B cell (primary cell): ENCODE results near the gene KIRREL3. TPM values are rescaled to one million over a fixed set of nuclear protein-coding genes. Genes with fewer than 3 reads are reported as not detected.

Source experiments
- ATAC-seq: fragments of 200-7000 bp; cut with Tn5 transposase; one replicate; pipeline ENCODE4 v1.10.0; 2021; ENCODE audit warnings: low read depth, mild to moderate bottlenecking, moderate number of reproducible peaks, moderate library complexity
- CTCF ChIA-PET: fragments of 350-600 bp; sonication (Branson Sonifier 250); formaldehyde crosslinking; loops from one replicate; lab custom pipeline; 2021; ENCODE audit warnings: antibody characterized with exemption, inconsistent platforms; lab: Charles Lee
- POLR2A ChIA-PET: fragments of 350-600 bp; sonication (Branson Sonifier 250); formaldehyde crosslinking; loops from one replicate; lab custom pipeline; 2021; ENCODE audit warnings: antibody characterized with exemption; lab: Charles Lee
- DNase-seq: peaks from one replicate; pipeline ENCODE4 v3.0.0; 2013
- H2AFZ ChIP-seq: 2 replicates; pipeline ENCODE4 v1.6.1; 2012; ENCODE audit warnings: mild to moderate bottlenecking, low read depth, low read length; ENCODE audit not compliant: insufficient read depth, poor library complexity, severe bottlenecking
- H3K27ac ChIP-seq, 2 donors: 1 replicate in 1 of 2; 2 replicates in 1 of 2; pipeline ENCODE4 v1.5.1; 2012 to 2013; ENCODE audit warnings: low read length in 2 of 2, mild to moderate bottlenecking in 2 of 2, moderate library complexity in 1 of 2
- H3K27me3 ChIP-seq, 4 experiments: fragments of 200-600 bp in 1 of 4; sonication (generic) in 1 of 4; replicated peaks in 1 of 4; 1 replicate in 2 of 4; 2 replicates in 2 of 4; pipeline versions ENCODE4 v1.6.1 to v1.7.0; 2013 to 2016; ENCODE audit warnings: low read length in 3 of 4, mild to moderate bottlenecking in 2 of 4, mixed read lengths in 1 of 4, moderate library complexity in 1 of 4; ENCODE audit not compliant: insufficient read depth in 4 of 4, control insufficient read depth in 3 of 4; ENCODE audit errors: control extremely low read depth in 1 of 4
- H3K36me3 ChIP-seq, 2 experiments: replicated peaks in 1 of 2; 1 replicate in 1 of 2; 2 replicates in 1 of 2; pipeline versions ENCODE4 v1.6.1 to v1.7.1; 2013; ENCODE audit warnings: low read length in 1 of 2; ENCODE audit not compliant: insufficient read depth in 2 of 2, control insufficient read depth in 1 of 2; ENCODE audit errors: control extremely low read depth in 1 of 2, extremely low read depth in 1 of 2
- H3K4me1 ChIP-seq, 2 donors: fragments of 200-600 bp in 1 of 2; sonication (generic) in 1 of 2; 1 replicate in 1 of 2; 2 replicates in 1 of 2; pipeline versions ENCODE4 v1.5.1 to v1.6.1; 2013 to 2017; ENCODE audit warnings: low read length in 2 of 2; ENCODE audit not compliant: control insufficient read depth in 2 of 2, insufficient read depth in 2 of 2
- H3K4me2 ChIP-seq: replicated peaks from 2 replicates; pipeline ENCODE3; 2012; ENCODE audit warnings: mild to moderate bottlenecking, low read depth, low read length; ENCODE audit not compliant: poor library complexity, severe bottlenecking
- H3K4me3 ChIP-seq, 5 experiments: fragments of 200-600 bp in 1 of 5; sonication (generic) in 1 of 5; 1 replicate in 3 of 5; 2 replicates in 2 of 5; pipeline versions ENCODE4 v1.5.1 to v1.7.0; 2011 to 2016; ENCODE audit warnings: low read length in 4 of 5, mild to moderate bottlenecking in 4 of 5, low read depth in 2 of 5, control low read depth in 1 of 5, moderate library complexity in 1 of 5; ENCODE audit not compliant: insufficient read depth in 1 of 5; ENCODE audit errors: control extremely low read depth in 1 of 5, extremely low read depth in 1 of 5
- H3K79me2 ChIP-seq: fragments of 200-600 bp; sonication (generic); one replicate; pipeline ENCODE4 v1.6.0; 2016; ENCODE audit warnings: low read length; ENCODE audit not compliant: control insufficient read depth, insufficient read depth
- H3K9ac ChIP-seq: fragments of 200-600 bp; sonication (generic); 2 replicates; pipeline ENCODE4 v1.6.1; 2017; ENCODE audit warnings: mild to moderate bottlenecking, low read length, moderate library complexity
- H3K9me3 ChIP-seq, 3 donors: one replicate each; pipeline versions ENCODE4 v1.6.1 to v1.7.1; 2013; ENCODE audit warnings: low read length in 2 of 3; ENCODE audit not compliant: control insufficient read depth in 2 of 3, insufficient read depth in 1 of 3; ENCODE audit errors: control extremely low read depth in 1 of 3
- H4K20me1 ChIP-seq: 2 replicates; pipeline ENCODE4 v1.6.0; 2012; ENCODE audit warnings: mild to moderate bottlenecking, low read length; ENCODE audit not compliant: insufficient read depth, control insufficient read depth, poor library complexity, severe bottlenecking
- H3K27ac Mint-ChIP-seq: one replicate; pipeline ENCODE4 v1.8.0; 2021; ENCODE audit warnings: mixed read lengths
- H3K27me3 Mint-ChIP-seq: one replicate; pipeline ENCODE4 v1.8.0; 2021; ENCODE audit warnings: mixed read lengths
- H3K4me1 Mint-ChIP-seq: one replicate; pipeline ENCODE4 v1.8.0; 2021; ENCODE audit warnings: mixed read lengths
- H3K4me3 Mint-ChIP-seq: one replicate; pipeline ENCODE4 v1.8.0; 2021; ENCODE audit warnings: mixed read lengths
- H3K9me3 Mint-ChIP-seq: one replicate; pipeline ENCODE4 v1.8.0; 2022; ENCODE audit warnings: mixed read lengths; ENCODE audit not compliant: insufficient read depth
- CTCF ChIP-seq: fragments of 200-600 bp; IDR thresholded peaks from one replicate; pipeline ENCODE4 v1.8.0; 2022; ENCODE audit warnings: antibody characterized with exemption, mild to moderate bottlenecking
- EZH2 ChIP-seq: IDR thresholded peaks from 2 replicates; pipeline ENCODE4 v1.6.1; 2012; ENCODE audit warnings: borderline replicate concordance, low read depth, mild to moderate bottlenecking, moderate library complexity, low read length; ENCODE audit not compliant: insufficient read depth, poor library complexity, severe bottlenecking
- WGBS: methylation state at CpG from one replicate; pipeline ENCODE4 v1.1.5; 2013; ENCODE audit warnings: missing lambda C conversion rate; ENCODE audit not compliant: insufficient coverage; 5-methylcytosine and 5-hydroxymethylcytosine counted together
- intact Hi-C: fragments of 100-400 bp; cut with micrococcal nuclease; formaldehyde crosslinking; loops from one replicate; pipeline ENCODE4 v1.10.0; 2022
- polyA plus RNA-seq: library from polyadenylated mRNA; depleted of rRNA; stranded (reverse); fragments of >200 nt; gene quantifications from 2 replicates; pipeline ENCODE4 v1.2.3, GENCODE V29; 2012
- total RNA-seq, 2 donors: library from RNA; stranded (reverse); fragments of 120-200 nt in 1 of 2; gene quantifications; 1 replicate in 1 of 2; 2 replicates in 1 of 2; pipeline versions ENCODE4 v1.2.3 to v1.2.4, GENCODE V29; 2013 to 2022

The KIRREL3 gene
- total and polyA plus RNA-seq, 2 donors (not counting 1 experiment from before 2014, with no cell fraction given): not detected

- Histone ChIP-seq H3K27me3 (no peaks in the 10 kb centered on the region), H2AFZ (no peak overlapping the region), H3K27ac (no peak overlapping the region), H3K4me2 (no peak overlapping the region), H3K4me3 (no peak overlapping the region), H3K36me3 (no peaks in the 10 kb centered on the region), H3K9ac (no peak overlapping the region), H4K20me1 (no peaks in the 10 kb centered on the region), H3K79me2 (no peaks in the 10 kb centered on the region), H3K4me1 (no peaks in the 10 kb centered on the region), H3K9me3 (peaks cover 0 to 5% (median 0%) of the 10 kb centered on the region in 3 donors)
- H3K27me3 Mint-ChIP-seq: peaks cover 10% of the 10 kb centered on the region
- no peaks in the 10 kb centered on the region for H3K4me1 Mint-ChIP-seq
- intact Hi-C loops: no loop called here
- ChIA-PET CTCF (no interaction called here), POLR2A (no interaction called here)
- TF ChIP-seq CTCF (no peak), EZH2 (no peak)
- H3K27ac Mint-ChIP-seq: no peak overlapping the region
- DNase-seq (no peak), ATAC-seq (no peak)
- no peak overlapping the region for H3K4me3 Mint-ChIP-seq
- no peaks in the 10 kb centered on the region for H3K9me3 Mint-ChIP-seq
- 70% methylated on average over 12 of the region's 13 CpGs for WGBS
Observed at GRCh38 chr11:126628790-126629621, 371.6 kb downstream of the KIRREL3 start.

- no peak overlapping the region for H3K27ac Mint-ChIP-seq
- Histone ChIP-seq H4K20me1 (no peaks in the 10 kb centered on the region), H3K79me2 (no peaks in the 10 kb centered on the region), H3K27ac (no peak overlapping the region), H3K4me1 (no peaks in the 10 kb centered on the region), H3K9ac (no peak overlapping the region), H3K27me3 (no peaks in the 10 kb centered on the region), H3K4me2 (no peak overlapping the region), H3K4me3 (no peak overlapping the region), H3K9me3 (peaks cover 0 to 5% (median 0%) of the 10 kb centered on the region in 3 donors), H2AFZ (no peak overlapping the region), H3K36me3 (no peaks in the 10 kb centered on the region)
- no peak overlapping the region for H3K4me3 Mint-ChIP-seq
- no peaks in the 10 kb centered on the region for H3K9me3 Mint-ChIP-seq
- ATAC-seq: no peak
- WGBS: 38% methylated on average over 1 of the region's 1 CpG
- intact Hi-C loops: no loop called here
- no peak for TF ChIP-seq CTCF
- H3K4me1 Mint-ChIP-seq: no peaks in the 10 kb centered on the region
- DNase-seq: no peak
- ChIA-PET POLR2A (no interaction called here), CTCF (no interaction called here)
- peaks cover 11% of the 10 kb centered on the region for H3K27me3 Mint-ChIP-seq
Observed at GRCh38 chr11:126628450-126628789, 372.1 kb downstream of the KIRREL3 start.
